Measurements from ENCODE around the gene GPNMB.
"Not testable (repeated sequence)": the region's sequence is repeated elsewhere in the genome, so short reads cannot be mapped to it uniquely, and the experiment has no call there.

Gene GPNMB

GRCh38 chr7:23308754-23309153 is 62.2 kb downstream of the GPNMB start:
- Histone ChIP-seq H2AFZ (ENCODE audit: low read length) (no peak overlapping the region), H3K9ac (ENCODE audit: low read depth, low read length, poor library complexity, severe bottlenecking) (no peak overlapping the region), H4K20me1 (ENCODE audit: insufficient read depth, low read length, poor library complexity, severe bottlenecking) (peaks cover 16% of the 10 kb centered on the region), H3F3A (ENCODE audit: low read depth) (no peaks in the 10 kb centered on the region), H3K4me1 (ENCODE audit: insufficient read depth, low read length, poor library complexity, severe bottlenecking) (peaks cover 31% of the 10 kb centered on the region), H3K9me2 (replicated peaks; ENCODE audit: low read depth, low read length) (no peaks in the 10 kb centered on the region), H3K79me2 (ENCODE audit: insufficient read depth, low read length) (peaks cover 41% of the 10 kb centered on the region), H3K4me3 (ENCODE audit: low read length, poor library complexity, severe bottlenecking) (no peak overlapping the region), H3K4me2 (ENCODE audit: low read depth, low read length, poor library complexity, severe bottlenecking) (no peak overlapping the region), H3K36me3 (ENCODE audit: insufficient read depth, low read length) (peaks cover 29% of the 10 kb centered on the region), H3K27me3 (ENCODE audit: insufficient read depth, low read length, poor library complexity, severe bottlenecking) (no peaks in the 10 kb centered on the region), H3K9me3 (ENCODE audit: insufficient read depth, low read depth, low read length) (no peaks in the 10 kb centered on the region; the same call in 1 of the 2 replicates)
- TF ChIP-seq EZH2phosphoT487 (IDR thresholded peaks at IDR 0.05; ENCODE audit: borderline replicate concordance) (no peak), CTCF (conservative IDR thresholded peaks at IDR 0.05; ENCODE audit: low read length) (no peak)

- not testable (repeated sequence) for H4K20me1 ChIP-seq (ENCODE audit: insufficient read depth, low read length, poor library complexity, severe bottlenecking); H2AFZ ChIP-seq (ENCODE audit: low read length); H3K9ac ChIP-seq (ENCODE audit: low read depth, low read length, poor library complexity, severe bottlenecking); H3K79me2 ChIP-seq (ENCODE audit: insufficient read depth, low read length); H3K4me2 ChIP-seq (ENCODE audit: low read depth, low read length, poor library complexity, severe bottlenecking); H3K9me2 ChIP-seq (replicated peaks; ENCODE audit: low read depth, low read length); H3K27me3 ChIP-seq (ENCODE audit: insufficient read depth, low read length, poor library complexity, severe bottlenecking); H3F3A ChIP-seq (ENCODE audit: low read depth); H3K9me3 ChIP-seq (ENCODE audit: insufficient read depth, low read depth, low read length); H3K4me3 ChIP-seq (ENCODE audit: low read length, poor library complexity, severe bottlenecking)
- Histone ChIP-seq H3K36me3 (ENCODE audit: insufficient read depth, low read length) (peaks cover 29% of the 10 kb centered on the region), H3K4me1 (ENCODE audit: insufficient read depth, low read length, poor library complexity, severe bottlenecking) (peaks cover 11% of the 10 kb centered on the region)
Measured at GRCh38 chr7:23312141-23312540, 65.6 kb downstream of the GPNMB start.

- Histone ChIP-seq H3K27me3 (ENCODE audit: insufficient read depth, low read length, poor library complexity, severe bottlenecking) (no peaks in the 10 kb centered on the region), H3K9me2 (replicated peaks; ENCODE audit: low read depth, low read length) (no peaks in the 10 kb centered on the region), H3K9ac (ENCODE audit: low read depth, low read length, poor library complexity, severe bottlenecking) (no peak overlapping the region), H3K4me1 (ENCODE audit: insufficient read depth, low read length, poor library complexity, severe bottlenecking) (peaks cover 11% of the 10 kb centered on the region), H3K9me3 (ENCODE audit: insufficient read depth, low read depth, low read length) (no peaks in the 10 kb centered on the region), H3K36me3 (ENCODE audit: insufficient read depth, low read length) (peaks cover 5% of the 10 kb centered on the region; the same call in 1 of the 2 replicates), H3F3A (ENCODE audit: low read depth) (no peaks in the 10 kb centered on the region), H2AFZ (ENCODE audit: low read length) (no peak overlapping the region), H3K79me2 (ENCODE audit: insufficient read depth, low read length) (no peaks in the 10 kb centered on the region), H4K20me1 (ENCODE audit: insufficient read depth, low read length, poor library complexity, severe bottlenecking) (no peaks in the 10 kb centered on the region), H3K4me3 (ENCODE audit: low read length, poor library complexity, severe bottlenecking) (no peak overlapping the region), H3K4me2 (ENCODE audit: low read depth, low read length, poor library complexity, severe bottlenecking) (no peak overlapping the region)
- no peak for TF ChIP-seq CTCF (conservative IDR thresholded peaks at IDR 0.05; ENCODE audit: low read length)
- TF ChIP-seq EZH2phosphoT487 (IDR thresholded peaks at IDR 0.05; ENCODE audit: borderline replicate concordance), result no peak
Measured at GRCh38 chr7:23315366-23315765, 68.8 kb downstream of the GPNMB start.

Data from Loucy (cell line).